Measurements from ENCODE around the gene HCN2. TPM values are rescaled to one million over a fixed set of nuclear protein-coding genes. Genes with fewer than 3 reads are reported as not detected.

The HCN2 gene
- total and polyA plus RNA-seq, 2 of the 8 experiments (the other 6 are each of a cell fraction or from before 2014, with no cell fraction given), result 1.0 to 4.0 TPM

GRCh38 chr19:625257-625656, 35.6 kb downstream of the HCN2 start:
- H3K4me2 ChIP-seq (ENCODE audit: insufficient read depth in 1 of 2, low read depth in 2 of 2, low read length in 2 of 2), result no peak overlapping the region
- H2AK5ac ChIP-seq (ENCODE audit: low read depth, low read length), result no peak overlapping the region
- no peak overlapping the region for H3K18ac ChIP-seq (ENCODE audit: extremely low read depth, low read length)
- TF ChIP-seq RAD21 (IDR thresholded peaks at IDR 0.05 in 1 of 2, conservative IDR thresholded peaks at IDR 0.05 in 1 of 2; ENCODE audit: low read depth in 2 of 2, low read length in 2 of 2), result no peak
- no peak for TF ChIP-seq SIX5 (IDR thresholded peaks at IDR 0.05; ENCODE audit: low read depth, low read length)
- TF ChIP-seq SP1 (IDR thresholded peaks at IDR 0.05; ENCODE audit: low read depth, low read length), result no peak
- TF ChIP-seq HDAC6 (IDR thresholded peaks at IDR 0.05; ENCODE audit: low read depth, low read length), result no peak
- TF ChIP-seq EP300 (IDR thresholded peaks at IDR 0.05; ENCODE audit: borderline replicate concordance in 1 of 2, low read depth in 2 of 2, low read length in 2 of 2), result no peak
- no peak for TF ChIP-seq POLR2AphosphoS5 (IDR thresholded peaks at IDR 0.05; ENCODE audit: low read depth, low read length)
- TF ChIP-seq BCL11A (IDR thresholded peaks at IDR 0.05; ENCODE audit: low read depth in 2 of 2, low read length in 2 of 2), result no peak
- TF ChIP-seq, protein P1, sequence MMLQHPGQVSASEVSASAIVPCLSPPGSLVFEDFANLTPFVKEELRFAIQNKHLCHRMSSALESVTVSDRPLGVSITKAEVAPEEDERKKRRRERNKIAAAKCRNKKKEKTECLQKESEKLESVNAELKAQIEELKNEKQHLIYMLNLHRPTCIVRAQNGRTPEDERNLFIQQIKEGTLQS (IDR thresholded peaks at IDR 0.05; ENCODE audit: insufficient read depth, low read depth, low read length), result no peak
- no peak for TF ChIP-seq TBP (IDR thresholded peaks at IDR 0.05; ENCODE audit: low read depth, low read length)
- TF ChIP-seq ASH2L (IDR thresholded peaks at IDR 0.05; ENCODE audit: low read length), result no peak
- TF ChIP-seq CTBP2 (IDR thresholded peaks at IDR 0.05; ENCODE audit: borderline replicate concordance, insufficient read depth, insufficient read length, low read length), result no peak
- H3K36me3 ChIP-seq (ENCODE audit: control insufficient read depth in 2 of 4, insufficient read depth in 4 of 4, low read length in 3 of 4), result peaks cover 2 to 44% (median 24%) of the 10 kb centered on the region in 4 experiments
- H4K91ac ChIP-seq (replicated peaks; ENCODE audit: insufficient read length, low read length), result no peak overlapping the region
- no peak overlapping the region for H3K27ac ChIP-seq (ENCODE audit: low read depth, low read length)
- no peak overlapping the region for H3K9ac ChIP-seq (replicated peaks in 1 of 4; ENCODE audit: extremely low read depth in 1 of 4, low read depth in 3 of 4, low read length in 3 of 4)
- no peak overlapping the region for H3K14ac ChIP-seq (ENCODE audit: insufficient read length)
- no peak overlapping the region; the same call in 1 of the 2 replicates for H4K8ac ChIP-seq (ENCODE audit: extremely low read depth, insufficient read depth, low read length)
- FAIRE-seq (no peak), DNase-seq (ENCODE audit: low read depth in 1 of 2, low spot score in 2 of 2) (no peak)
- H4K20me1 ChIP-seq (replicated peaks in 1 of 2; ENCODE audit: control insufficient read depth in 1 of 2, insufficient read depth in 2 of 2, low read length in 2 of 2), result peaks cover 7 to 14% of the 10 kb centered on the region in 2 experiments
- peaks cover 3% of the 10 kb centered on the region for H3K79me1 ChIP-seq (ENCODE audit: low read depth, low read length)
- no peak overlapping the region for H2BK5ac ChIP-seq (ENCODE audit: low read depth, low read length)
- H4K5ac ChIP-seq (ENCODE audit: insufficient read length, low read depth, low read length), result no peak overlapping the region
- no peak overlapping the region for H2BK12ac ChIP-seq (ENCODE audit: low read depth, low read length)
- H2BK15ac ChIP-seq (ENCODE audit: low read length), result no peak overlapping the region
- H3K4me1 ChIP-seq (replicated peaks in 1 of 4; ENCODE audit: control insufficient read depth in 3 of 4, insufficient read depth in 4 of 4, low read length in 3 of 4), result no peaks in the 10 kb centered on the region; a peak in 1 of 7 replicates
- 93% methylated on average over 5 of the region's 5 CpGs; no CpG with 5 or more reads in 1 of the 2 experiments for WGBS, 2 experiments (ENCODE audit: extremely low coverage in 1 of 2, insufficient coverage in 1 of 2, insufficient read length in 1 of 2, insufficient replicate concordance in 2 of 2, low coverage in 1 of 2, low lambda C conversion rate in 2 of 2, missing lambda C conversion rate in 1 of 2)
- no peaks in the 10 kb centered on the region for H3K23me2 ChIP-seq (ENCODE audit: low read depth, low read length)
- no peaks in the 10 kb centered on the region for H3K9me3 ChIP-seq (ENCODE audit: insufficient read depth in 2 of 2, low read depth in 1 of 2, low read length in 1 of 2)
- no peak overlapping the region for H3K56ac ChIP-seq (replicated peaks; ENCODE audit: insufficient read length, low read depth, low read length)
- ChIA-PET CTCF (ENCODE audit: partially characterized antibody) (interaction anchor here (0.9 to 4.4 kb wide), 4 partner anchors 16 to 40 kb away, joined by 3 to 26 read pairs (median 8); no protein-coding TSS in a partner anchor), POLR2A (ENCODE audit: partially characterized antibody) (interaction anchor here (1.2 to 1.4 kb wide), 2 partner anchors 38 to 51 kb away, joined by 3 to 4 read pairs; partner anchors contain the start of gene RNF126)
- H2BK20ac ChIP-seq (ENCODE audit: low read length), result no peak overlapping the region
- H3K4ac ChIP-seq (replicated peaks; ENCODE audit: insufficient read length, low read depth, low read length), result no peak overlapping the region
- H2AFZ ChIP-seq (ENCODE audit: low read length), result no peak overlapping the region
- H3K4me3 ChIP-seq (ENCODE audit: extremely low read depth in 1 of 4, insufficient read depth in 2 of 4, low read depth in 3 of 4, low read length in 4 of 4), result no peak overlapping the region
- H3K27me3 ChIP-seq (replicated peaks in 1 of 4; ENCODE audit: control insufficient read depth in 3 of 4, extremely low read depth in 1 of 4, insufficient read depth in 3 of 4, low read length in 3 of 4), result no peaks in the 10 kb centered on the region
- no peaks in the 10 kb centered on the region; a peak in 1 of 4 replicates for H3K79me2 ChIP-seq (ENCODE audit: control insufficient read depth in 1 of 2, insufficient read depth in 2 of 2, low read length in 2 of 2)
- no peak overlapping the region for H3K23ac ChIP-seq (ENCODE audit: insufficient read length)
- no peak overlapping the region for H2BK120ac ChIP-seq (replicated peaks; ENCODE audit: low read depth, low read length)
